IMR-90 (cell line): Measurements from ENCODE around the gene STK40. TPM values are rescaled to one million over a fixed set of nuclear protein-coding genes. Genes with fewer than 3 reads are reported as not detected.
A peak's percentile ranks its signal among the peaks of the same experiment; 100 is the strongest.

Experiments
- ATAC-seq: fragments of 200-7000 bp; cut with Tn5 transposase; 2 replicates; pipeline ENCODE4 v1.9.1; 2020; ENCODE audit warnings: low read depth, mild to moderate bottlenecking, moderate library complexity
- BruUV-seq: library from RNA; stranded (reverse); fragments of 400-500 nt; replicated peaks from 2 replicates; lab custom pipeline; 2021; lab: Mats Ljungman, UMichigan
- CTCF ChIA-PET: fragments of 300-600 bp; formaldehyde crosslinking; extraction: SDS; loops from one replicate; lab custom pipeline; 2021; ENCODE audit warnings: antibody characterized with exemption; lab: Yijun Ruan, JAX
- POLR2A ChIA-PET: fragments of 300-600 bp; sonication (Branson Sonifier 250); formaldehyde crosslinking; loops from one replicate; lab custom pipeline; 2022; ENCODE audit warnings: antibody characterized with exemption; ENCODE audit not compliant: unreplicated experiment; lab: Charles Lee
- DNase-seq: peaks from one replicate; pipeline ENCODE4 v3.0.0; 2013
- H2AFZ ChIP-seq: replicated peaks from 2 replicates; pipeline ENCODE3; 2013; ENCODE audit warnings: low read length, mild to moderate bottlenecking; ENCODE audit not compliant: poor library complexity
- H2AK5ac ChIP-seq: 2 replicates; pipeline ENCODE4 v1.6.1; 2013; ENCODE audit warnings: low read depth, low read length, inconsistent platforms
- H2AK9ac ChIP-seq: replicated peaks from 2 replicates; pipeline ENCODE3; 2013; ENCODE audit warnings: mild to moderate bottlenecking, low read depth, low read length, moderate library complexity; ENCODE audit not compliant: poor library complexity
- H2BK120ac ChIP-seq: 2 replicates; pipeline ENCODE4 v1.6.1; 2013; ENCODE audit warnings: low read depth, low read length, inconsistent platforms
- H2BK15ac ChIP-seq: 3 replicates; pipeline ENCODE4 v1.6.1; 2013; ENCODE audit warnings: low read depth, low read length, inconsistent platforms
- H2BK20ac ChIP-seq: 2 replicates; pipeline ENCODE4 v1.6.1; 2013; ENCODE audit warnings: low read depth, mild to moderate bottlenecking, inconsistent platforms, low read length, moderate library complexity
- H2BK5ac ChIP-seq: 2 replicates; pipeline ENCODE4 v1.6.1; 2013; ENCODE audit warnings: mild to moderate bottlenecking, low read depth, low read length, inconsistent platforms; ENCODE audit not compliant: poor library complexity, severe bottlenecking
- H3K14ac ChIP-seq: replicated peaks from 2 replicates; pipeline ENCODE4 v1.6.1; 2013; ENCODE audit warnings: low read depth, low read length, inconsistent platforms
- H3K18ac ChIP-seq: 2 replicates; pipeline ENCODE4 v1.6.1; 2013; ENCODE audit warnings: low read depth, low read length, control low read depth
- H3K23ac ChIP-seq: 2 replicates; pipeline ENCODE4 v1.6.1; 2013; ENCODE audit warnings: low read depth, low read length, inconsistent platforms
- H3K27ac ChIP-seq: 2 replicates; pipeline ENCODE4 v1.5.1; 2013; ENCODE audit warnings: mild to moderate bottlenecking, control low read depth, low read length; ENCODE audit not compliant: insufficient read depth
- H3K27me3 ChIP-seq: 2 replicates; pipeline ENCODE4 v1.6.1; 2013; ENCODE audit warnings: low read length; ENCODE audit not compliant: control insufficient read depth, insufficient read depth
- H3K36me3 ChIP-seq: 2 replicates; pipeline ENCODE4 v1.6.1; 2013; ENCODE audit warnings: low read length, mixed read lengths; ENCODE audit not compliant: control insufficient read depth, insufficient read depth
- H3K4ac ChIP-seq: 2 replicates; pipeline ENCODE4 v1.6.1; 2013; ENCODE audit warnings: low read depth, low read length, inconsistent platforms
- H3K4me1 ChIP-seq: 2 replicates; pipeline ENCODE4 v1.6.1; 2013; ENCODE audit warnings: low read length, mixed read lengths; ENCODE audit not compliant: control insufficient read depth, insufficient read depth
- H3K4me2 ChIP-seq: 2 replicates; pipeline ENCODE4 v1.6.1; 2013; ENCODE audit warnings: low read depth, mild to moderate bottlenecking, control low read depth, low read length, moderate library complexity
- H3K4me3 ChIP-seq: 2 replicates; pipeline ENCODE4 v1.5.1; 2013; ENCODE audit warnings: low read depth, mild to moderate bottlenecking, control low read depth, low read length, moderate library complexity; ENCODE audit not compliant: insufficient read depth
- H3K56ac ChIP-seq: 2 replicates; pipeline ENCODE4 v1.6.1; 2013; ENCODE audit warnings: low read length, inconsistent platforms; ENCODE audit not compliant: insufficient read depth; ENCODE audit errors: extremely low read depth
- H3K79me1 ChIP-seq, 2 experiments: 2 replicates each; pipeline ENCODE4 v1.6.1; 2013; ENCODE audit warnings: low read length in 2 of 2, inconsistent platforms in 1 of 2, low read depth in 1 of 2
- H3K9ac ChIP-seq: 2 replicates; pipeline ENCODE4 v1.6.1; 2013; ENCODE audit warnings: low read depth, low read length, control low read depth
- H3K9me1 ChIP-seq: 2 replicates; pipeline ENCODE4 v1.6.1; 2013; ENCODE audit warnings: low read length, inconsistent platforms; ENCODE audit not compliant: insufficient read depth
- H3K9me3 ChIP-seq: 2 replicates; pipeline ENCODE4 v1.6.1; 2013; ENCODE audit warnings: low read length; ENCODE audit not compliant: control insufficient read depth, insufficient read depth
- H4K20me1 ChIP-seq: 2 replicates; pipeline ENCODE4 v1.6.1; 2013; ENCODE audit warnings: low read length, inconsistent platforms; ENCODE audit not compliant: insufficient read depth
- H4K5ac ChIP-seq: 2 replicates; pipeline ENCODE4 v1.6.1; 2013; ENCODE audit warnings: mild to moderate bottlenecking, low read depth, low read length, control low read depth
- H4K8ac ChIP-seq, 2 experiments: 2 replicates each; pipeline ENCODE4 v1.6.1; 2013; ENCODE audit warnings: low read depth in 2 of 2, low read length in 2 of 2, control low read depth in 1 of 2, inconsistent platforms in 1 of 2
- H4K91ac ChIP-seq: 2 replicates; pipeline ENCODE4 v1.6.1; 2013; ENCODE audit warnings: low read depth, low read length, inconsistent platforms; ENCODE audit not compliant: insufficient read depth
- BHLHE40 ChIP-seq: fragments of 150-350 bp; IDR thresholded peaks from 2 replicates; pipeline ENCODE4 v1.6.1; 2016; ENCODE audit warnings: mild to moderate bottlenecking, low read depth, low read length
- CEBPB ChIP-seq: IDR thresholded peaks from 2 replicates; pipeline ENCODE4 v1.6.1; 2012; ENCODE audit warnings: low read depth, low read length, improper control_type of control experiment
- CHD1 ChIP-seq: IDR thresholded peaks from 2 replicates; pipeline ENCODE4 v1.6.1; 2012; ENCODE audit warnings: low read depth, low read length, improper control_type of control experiment
- FOS ChIP-seq: fragments of 150-350 bp; IDR thresholded peaks from 2 replicates; pipeline ENCODE4 v1.6.1; 2016; ENCODE audit warnings: low read depth, low read length
- MAFK ChIP-seq: IDR thresholded peaks from 2 replicates; pipeline ENCODE4 v1.6.1; 2012; ENCODE audit warnings: low read depth, low read length, improper control_type of control experiment
- MAZ ChIP-seq: IDR thresholded peaks from 2 replicates; pipeline ENCODE4 v1.6.1; 2012; ENCODE audit warnings: low read depth, mild to moderate bottlenecking, low read length, improper control_type of control experiment, moderate library complexity, borderline replicate concordance
- MXI1 ChIP-seq: IDR thresholded peaks from 2 replicates; pipeline ENCODE4 v1.6.1; 2012; ENCODE audit warnings: low read depth, mild to moderate bottlenecking, low read length, moderate library complexity, borderline replicate concordance
- POLR2A ChIP-seq: IDR thresholded peaks from 2 replicates; pipeline ENCODE4 v1.6.1; 2012; ENCODE audit warnings: mild to moderate bottlenecking, low read depth, low read length
- RAD21 ChIP-seq: IDR thresholded peaks from 2 replicates; pipeline ENCODE4 v1.6.1; 2012; ENCODE audit warnings: low read length, improper control_type of control experiment
- RCOR1 ChIP-seq: IDR thresholded peaks from 2 replicates; pipeline ENCODE4 v1.6.1; 2012; ENCODE audit warnings: mild to moderate bottlenecking, low read length, improper control_type of control experiment; ENCODE audit not compliant: insufficient replicate concordance
- SMC3 ChIP-seq: fragments of 150-350 bp; IDR thresholded peaks from 2 replicates; pipeline ENCODE4 v1.6.1; 2016; ENCODE audit warnings: low read depth, mild to moderate bottlenecking, antibody characterized with exemption, low read length, moderate library complexity
- WGBS, 2 experiments: methylation state at CpG; one replicate each; pipeline versions ENCODE4 v1.1.5 to v1.1.7; 2013; ENCODE audit warnings: missing lambda C conversion rate in 2 of 2; ENCODE audit not compliant: insufficient read length in 1 of 2; ENCODE audit errors: extremely low coverage in 2 of 2; 5-methylcytosine and 5-hydroxymethylcytosine counted together
- dilution Hi-C: fragments of 300-500 bp; cut with HindIII; formaldehyde crosslinking; loops from one replicate; pipeline ENCODE4 v1.14.3; 2018; ENCODE audit warnings: low sequenced_read_pairs; ENCODE audit not compliant: unreplicated experiment
- in situ Hi-C: fragments of 300-500 bp; cut with MboI; formaldehyde crosslinking; loops from 3 replicates; pipeline ENCODE4 v1.14.3; 2019; ENCODE audit warnings: low sequenced_read_pairs, inconsistent platforms, mixed read lengths
- intact Hi-C: fragments of 100-400 bp; cut with micrococcal nuclease; formaldehyde crosslinking; loops from 2 replicates; pipeline ENCODE4 v1.10.0; 2022
- polyA plus RNA-seq, 3 experiments: library from polyadenylated mRNA; depleted of rRNA; stranded (reverse); fragments of >200 nt; gene quantifications; 2 replicates each; pipeline ENCODE4 v1.2.3, GENCODE V29; 2012; ENCODE audit warnings: low replicate concordance in 1 of 3
- total RNA-seq: library from RNA; depleted of rRNA; stranded (reverse); fragments of >200 nt; gene quantifications from 2 replicates; pipeline ENCODE4 v1.2.3, GENCODE V29; 2012
- TF ChIP-seq, protein P1 (sequence below): fragments of 150-350 bp; IDR thresholded peaks from 2 replicates; pipeline ENCODE4 v1.6.1; 2016; ENCODE audit warnings: low read depth, mild to moderate bottlenecking, low read length, moderate library complexity, borderline replicate concordance
- TF ChIP-seq, protein P2 (sequence below): fragments of 150-350 bp; IDR thresholded peaks from 2 replicates; pipeline ENCODE4 v1.6.1; 2017; ENCODE audit warnings: mild to moderate bottlenecking, antibody characterized with exemption, low read length, low read depth

STK40 gene
- total and polyA plus RNA-seq, 2 of the 4 experiments (the other 2 are of a cell fraction): 16.0 to 29.9 TPM

DNA sequence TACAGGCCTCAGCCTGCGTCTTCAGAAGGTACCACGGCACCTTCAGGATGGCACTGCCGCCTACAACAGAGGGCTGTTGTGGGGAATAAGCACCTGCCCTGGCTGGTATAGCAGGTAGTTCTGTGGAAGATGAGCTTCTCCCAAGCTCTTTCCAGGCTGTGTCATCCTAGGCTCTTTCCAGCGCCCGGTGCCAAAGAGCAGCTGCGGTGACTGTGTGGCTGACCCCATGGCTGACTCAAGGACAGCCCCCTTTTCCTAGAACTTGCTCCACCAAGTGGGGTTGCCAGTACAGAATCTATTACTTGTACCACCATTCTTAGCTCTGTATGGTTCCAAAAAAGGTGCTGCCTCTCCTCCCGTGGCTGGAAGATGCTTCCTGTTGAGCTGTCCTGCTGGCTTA lies 40.4 kb downstream of the STK40 start:
- Histone ChIP-seq H3K79me1 (peaks cover 10 to 61% of the 10 kb centered on the region in 2 experiments; a peak in 3 of 4 replicates), H2AK9ac (peak overlapping the region; percentile 17), H3K23ac (no peak overlapping the region), H3K36me3 (peaks cover 70% of the 10 kb centered on the region), H3K4me3 (no peak overlapping the region), H3K4ac (no peak overlapping the region), H3K27ac (no peak overlapping the region), H3K14ac (no peak overlapping the region), H3K9me3 (no peaks in the 10 kb centered on the region), H2BK120ac (no peak overlapping the region), H3K9ac (no peak overlapping the region), H4K8ac (no peak overlapping the region), H3K9me1 (peaks cover 22% of the 10 kb centered on the region), H4K91ac (no peak overlapping the region), H3K4me2 (no peak overlapping the region), H3K4me1 (peaks cover 25% of the 10 kb centered on the region), H2BK20ac (no peak overlapping the region), H2BK15ac (no peak overlapping the region), H2AFZ (no peak overlapping the region), H3K18ac (no peak overlapping the region), H2BK5ac (no peak overlapping the region), H4K5ac (no peak overlapping the region), H3K56ac (no peak overlapping the region), H3K27me3 (no peaks in the 10 kb centered on the region), H4K20me1 (no peaks in the 10 kb centered on the region), H2AK5ac (no peak overlapping the region)
- DNase-seq (no peak), ATAC-seq (no peak)
- BruUV-seq: no TSS peak
- ChIA-PET CTCF (no interaction called here), POLR2A (no interaction called here)
- no peak for TF ChIP-seq MXI1
- TF ChIP-seq, protein P1, sequence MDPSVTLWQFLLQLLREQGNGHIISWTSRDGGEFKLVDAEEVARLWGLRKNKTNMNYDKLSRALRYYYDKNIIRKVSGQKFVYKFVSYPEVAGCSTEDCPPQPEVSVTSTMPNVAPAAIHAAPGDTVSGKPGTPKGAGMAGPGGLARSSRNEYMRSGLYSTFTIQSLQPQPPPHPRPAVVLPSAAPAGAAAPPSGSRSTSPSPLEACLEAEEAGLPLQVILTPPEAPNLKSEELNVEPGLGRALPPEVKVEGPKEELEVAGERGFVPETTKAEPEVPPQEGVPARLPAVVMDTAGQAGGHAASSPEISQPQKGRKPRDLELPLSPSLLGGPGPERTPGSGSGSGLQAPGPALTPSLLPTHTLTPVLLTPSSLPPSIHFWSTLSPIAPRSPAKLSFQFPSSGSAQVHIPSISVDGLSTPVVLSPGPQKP: no peak
- no peak for TF ChIP-seq SMC3
- TF ChIP-seq RAD21: no peak
- no peak for TF ChIP-seq POLR2A
- TF ChIP-seq, protein P2, sequence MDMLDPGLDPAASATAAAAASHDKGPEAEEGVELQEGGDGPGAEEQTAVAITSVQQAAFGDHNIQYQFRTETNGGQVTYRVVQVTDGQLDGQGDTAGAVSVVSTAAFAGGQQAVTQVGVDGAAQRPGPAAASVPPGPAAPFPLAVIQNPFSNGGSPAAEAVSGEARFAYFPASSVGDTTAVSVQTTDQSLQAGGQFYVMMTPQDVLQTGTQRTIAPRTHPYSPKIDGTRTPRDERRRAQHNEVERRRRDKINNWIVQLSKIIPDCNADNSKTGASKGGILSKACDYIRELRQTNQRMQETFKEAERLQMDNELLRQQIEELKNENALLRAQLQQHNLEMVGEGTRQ: no peak
- TF ChIP-seq CEBPB: no peak
- TF ChIP-seq FOS: no peak
- TF ChIP-seq RCOR1: no peak
- no peak for TF ChIP-seq MAZ
- TF ChIP-seq MAFK: no peak
- TF ChIP-seq BHLHE40: no peak
- TF ChIP-seq CHD1: no peak
- in situ Hi-C loops (no loop called here), dilution Hi-C loops (no loop called here), intact Hi-C loops (no loop called here)
- WGBS, 2 experiments: 90% methylated on average over 2 of the region's 7 CpGs; no CpG with 5 or more reads in 1 of the 2 experiments
